ENCODE results near the gene SORCS2.

The SORCS2 gene

GRCh38 chr4:7425591-7426468 is 233.5 kb downstream of the SORCS2 start:
- TF ChIP-seq, protein P1, sequence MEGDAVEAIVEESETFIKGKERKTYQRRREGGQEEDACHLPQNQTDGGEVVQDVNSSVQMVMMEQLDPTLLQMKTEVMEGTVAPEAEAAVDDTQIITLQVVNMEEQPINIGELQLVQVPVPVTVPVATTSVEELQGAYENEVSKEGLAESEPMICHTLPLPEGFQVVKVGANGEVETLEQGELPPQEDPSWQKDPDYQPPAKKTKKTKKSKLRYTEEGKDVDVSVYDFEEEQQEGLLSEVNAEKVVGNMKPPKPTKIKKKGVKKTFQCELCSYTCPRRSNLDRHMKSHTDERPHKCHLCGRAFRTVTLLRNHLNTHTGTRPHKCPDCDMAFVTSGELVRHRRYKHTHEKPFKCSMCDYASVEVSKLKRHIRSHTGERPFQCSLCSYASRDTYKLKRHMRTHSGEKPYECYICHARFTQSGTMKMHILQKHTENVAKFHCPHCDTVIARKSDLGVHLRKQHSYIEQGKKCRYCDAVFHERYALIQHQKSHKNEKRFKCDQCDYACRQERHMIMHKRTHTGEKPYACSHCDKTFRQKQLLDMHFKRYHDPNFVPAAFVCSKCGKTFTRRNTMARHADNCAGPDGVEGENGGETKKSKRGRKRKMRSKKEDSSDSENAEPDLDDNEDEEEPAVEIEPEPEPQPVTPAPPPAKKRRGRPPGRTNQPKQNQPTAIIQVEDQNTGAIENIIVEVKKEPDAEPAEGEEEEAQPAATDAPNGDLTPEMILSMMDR (IDR thresholded peaks at IDR 0.05; ENCODE audit: borderline replicate concordance, control extremely low read depth, extremely low read depth, insufficient read depth, missing control alignments): no peak
- DNase-seq (ENCODE audit: low spot score): no peak
- in situ Hi-C loops (cut with MboI; ENCODE audit: low sequenced_read_pairs, unreplicated experiment): no loop called here

GRCh38 chr4:7426525-7427171 is 234.3 kb downstream of the SORCS2 start:
- DNase-seq (ENCODE audit: low spot score): no peak
- TF ChIP-seq, protein P1 (IDR thresholded peaks at IDR 0.05; ENCODE audit: borderline replicate concordance, control extremely low read depth, extremely low read depth, insufficient read depth, missing control alignments): no peak
- in situ Hi-C loops (cut with MboI; ENCODE audit: low sequenced_read_pairs, unreplicated experiment): no loop called here

GRCh38 chr4:7427361-7427760 is 235.0 kb downstream of the SORCS2 start:
- in situ Hi-C loops (cut with MboI; ENCODE audit: low sequenced_read_pairs, unreplicated experiment): no loop called here
- no peak for DNase-seq (ENCODE audit: low spot score)

GRCh38 chr4:7427831-7428260 is 235.5 kb downstream of the SORCS2 start:
- no peak for DNase-seq (ENCODE audit: low spot score)
- TF ChIP-seq, protein P1 (IDR thresholded peaks at IDR 0.05; ENCODE audit: borderline replicate concordance, control extremely low read depth, extremely low read depth, insufficient read depth, missing control alignments): no peak
- in situ Hi-C loops (cut with MboI; ENCODE audit: low sequenced_read_pairs, unreplicated experiment): no loop called here

More at GRCh38 chr4:7427361-7427760, 235.0 kb downstream of the SORCS2 start:
- TF ChIP-seq, protein P1 (IDR thresholded peaks at IDR 0.05; ENCODE audit: borderline replicate concordance, control extremely low read depth, extremely low read depth, insufficient read depth, missing control alignments): no peak

DNA sequence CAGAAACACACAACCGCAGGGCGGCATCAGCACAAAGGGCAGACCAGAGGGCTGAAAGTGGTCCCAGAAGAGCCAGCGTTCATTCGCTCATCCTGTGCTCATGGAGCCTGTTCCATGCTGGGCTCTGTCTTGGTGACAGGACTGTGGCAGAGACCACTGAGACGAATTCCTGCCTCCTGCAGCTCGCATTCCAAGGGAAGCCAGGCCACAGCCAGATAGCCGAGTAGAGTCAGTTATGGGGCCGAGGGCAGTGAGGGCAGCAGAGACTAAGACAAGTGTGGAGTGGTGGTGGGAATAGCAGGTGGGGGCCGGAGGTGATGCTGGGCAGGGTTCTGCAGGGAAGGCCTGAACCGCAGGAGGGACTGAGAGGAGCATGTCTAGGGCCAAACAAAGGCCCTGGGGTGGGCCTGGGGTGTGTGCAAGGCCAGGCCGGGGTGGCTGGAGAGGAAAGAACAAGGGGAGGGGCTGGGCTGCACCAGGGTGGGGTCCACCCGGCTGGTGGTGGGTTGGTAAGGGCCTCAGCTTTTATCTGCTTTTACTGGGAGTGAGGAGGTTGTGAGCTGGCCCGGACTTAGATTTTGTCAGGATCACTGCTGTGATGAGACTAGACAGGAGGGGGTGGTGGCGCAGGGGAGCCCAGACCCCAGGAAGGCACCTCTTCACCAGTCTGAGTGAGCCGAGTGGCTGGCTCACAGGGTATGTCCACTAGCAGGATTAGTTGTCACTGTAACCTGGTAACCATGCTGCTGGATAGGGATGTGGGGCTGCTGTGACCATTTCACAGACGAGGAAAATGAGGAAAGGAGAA is 236.1 kb downstream of the SORCS2 start:
- no peak for DNase-seq (ENCODE audit: low spot score)
- in situ Hi-C loops (cut with MboI; ENCODE audit: low sequenced_read_pairs, unreplicated experiment): no loop called here
- TF ChIP-seq, protein P1 (IDR thresholded peaks at IDR 0.05; ENCODE audit: borderline replicate concordance, control extremely low read depth, extremely low read depth, insufficient read depth, missing control alignments): no peak

DNA sequence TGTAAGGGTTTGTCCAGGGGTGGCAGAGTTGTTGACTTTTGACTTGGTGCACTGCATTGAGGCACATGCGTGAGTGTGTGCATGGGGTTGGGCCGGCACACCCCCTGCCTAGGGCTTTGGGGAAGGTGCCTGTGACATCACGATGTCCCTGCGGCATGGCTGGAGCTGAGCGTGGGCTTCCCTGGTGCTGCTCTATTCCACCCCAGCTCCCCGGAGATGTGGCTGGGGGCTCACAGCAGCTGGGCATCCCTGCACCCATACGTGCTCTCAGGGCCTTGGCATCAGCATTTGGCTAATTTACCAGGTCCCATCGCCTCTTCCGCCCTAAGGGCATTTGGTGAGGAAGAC is 236.7 kb downstream of the SORCS2 start:
- no peak for DNase-seq (ENCODE audit: low spot score)
- in situ Hi-C loops (cut with MboI; ENCODE audit: low sequenced_read_pairs, unreplicated experiment): no loop called here
- TF ChIP-seq, protein P1 (IDR thresholded peaks at IDR 0.05; ENCODE audit: borderline replicate concordance, control extremely low read depth, extremely low read depth, insufficient read depth, missing control alignments): no peak

All from GM13976 (cell line).